ENCODE data around the gene ALG9.

- no peak for TF ChIP-seq ZNF311 (tag by site-specific recombination; IDR thresholded peaks at IDR 0.05; ENCODE audit: borderline replicate concordance)
- TF ChIP-seq CTCF (tag by site-specific recombination; IDR thresholded peaks at IDR 0.05), result no peak
- no peak for TF ChIP-seq ZNF132 (tag by site-specific recombination; IDR thresholded peaks at IDR 0.05; ENCODE audit: borderline replicate concordance)
- TF ChIP-seq, protein P1, sequence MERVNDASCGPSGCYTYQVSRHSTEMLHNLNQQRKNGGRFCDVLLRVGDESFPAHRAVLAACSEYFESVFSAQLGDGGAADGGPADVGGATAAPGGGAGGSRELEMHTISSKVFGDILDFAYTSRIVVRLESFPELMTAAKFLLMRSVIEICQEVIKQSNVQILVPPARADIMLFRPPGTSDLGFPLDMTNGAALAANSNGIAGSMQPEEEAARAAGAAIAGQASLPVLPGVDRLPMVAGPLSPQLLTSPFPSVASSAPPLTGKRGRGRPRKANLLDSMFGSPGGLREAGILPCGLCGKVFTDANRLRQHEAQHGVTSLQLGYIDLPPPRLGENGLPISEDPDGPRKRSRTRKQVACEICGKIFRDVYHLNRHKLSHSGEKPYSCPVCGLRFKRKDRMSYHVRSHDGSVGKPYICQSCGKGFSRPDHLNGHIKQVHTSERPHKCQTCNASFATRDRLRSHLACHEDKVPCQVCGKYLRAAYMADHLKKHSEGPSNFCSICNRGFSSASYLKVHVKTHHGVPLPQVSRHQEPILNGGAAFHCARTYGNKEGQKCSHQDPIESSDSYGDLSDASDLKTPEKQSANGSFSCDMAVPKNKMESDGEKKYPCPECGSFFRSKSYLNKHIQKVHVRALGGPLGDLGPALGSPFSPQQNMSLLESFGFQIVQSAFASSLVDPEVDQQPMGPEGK (tag by site-specific recombination; IDR thresholded peaks at IDR 0.05), result no peak
- TF ChIP-seq SALL2 (tag by site-specific recombination; IDR thresholded peaks at IDR 0.05; ENCODE audit: borderline replicate concordance), result no peak
These were observed 55.9 kb downstream of the ALG9 start for GRCh38 chr11:111815489-111815888.

Data from HEK293 (cell line).